Measurements from ENCODE around the gene FAM171A1.

- TF ChIP-seq EZH2 (IDR thresholded peaks at IDR 0.05) (no peak), POLR2AphosphoS5 (IDR thresholded peaks at IDR 0.05; ENCODE audit: borderline replicate concordance, low read depth, low read length) (no peak), FOXP2 (optimal IDR thresholded peaks at IDR 0.05; ENCODE audit: control extremely low read depth, extremely low read length, insufficient read depth) (no peak)
Observed at GRCh38 chr10:15324113-15324512, 47.0 kb downstream of the FAM171A1 start.

Measured in SK-N-MC (cell line).